Measurements from ENCODE around the gene PODNL1.

GRCh38 chr19:13926715-13927114 lies 11.5 kb downstream of the PODNL1 start:
- no peak for TF ChIP-seq CTCF (conservative IDR thresholded peaks at IDR 0.05)
- TF ChIP-seq EZH2 (IDR thresholded peaks at IDR 0.05; ENCODE audit: low read depth), result no peak
